ENCODE results near the gene CDCA7L. TPM values are rescaled to one million over a fixed set of nuclear protein-coding genes. Genes with fewer than 3 reads are reported as not detected.
A peak's percentile ranks its signal among the peaks of the same experiment; 100 is the strongest.

CDCA7L gene
- total and polyA plus RNA-seq, 2 of the 4 experiments (the other 2 are of a cell fraction): 20.4 to 35.0 TPM

DNA sequence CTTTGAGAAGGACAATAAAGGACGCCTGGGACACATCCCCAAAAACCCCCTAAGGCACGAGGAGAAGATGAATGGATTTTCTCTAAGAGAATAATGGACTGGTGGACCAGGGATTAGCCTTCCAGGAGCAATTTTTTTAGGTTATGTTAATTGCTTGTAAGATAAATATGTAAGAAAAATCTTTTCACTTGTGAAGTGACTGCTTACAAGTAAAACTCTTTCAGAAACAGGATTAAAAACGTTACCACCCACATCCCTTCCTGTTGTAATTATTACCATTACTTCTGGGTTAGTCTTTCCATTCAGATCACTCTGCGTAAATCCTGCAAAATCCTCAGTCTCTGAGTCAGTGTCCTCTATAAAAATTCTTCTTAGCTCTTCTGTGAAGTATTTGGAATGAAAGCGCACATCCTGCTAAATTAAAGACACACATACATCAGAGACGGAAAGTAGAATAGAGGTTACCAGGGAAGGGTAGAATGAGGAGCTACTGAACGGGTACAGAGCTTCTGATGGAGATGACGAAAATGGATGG is 34.3 kb downstream of the CDCA7L start:
- Histone ChIP-seq H2AK5ac (ENCODE audit: low read depth, low read length) (no peak overlapping the region), H3K4ac (ENCODE audit: low read depth, low read length) (no peak overlapping the region), H2BK15ac (ENCODE audit: low read depth, low read length) (no peak overlapping the region), H4K20me1 (ENCODE audit: insufficient read depth, low read length) (no peaks in the 10 kb centered on the region), H4K8ac (ENCODE audit: low read depth in 2 of 2, low read length in 2 of 2) (no peak overlapping the region), H4K5ac (ENCODE audit: low read depth, low read length) (no peak overlapping the region), H3K9me3 (ENCODE audit: control insufficient read depth, insufficient read depth, low read length) (no peaks in the 10 kb centered on the region), H2AFZ (replicated peaks; ENCODE audit: low read length, poor library complexity) (no peak overlapping the region), H3K9me1 (ENCODE audit: insufficient read depth, low read length) (0 out of 2 replicates have a peak, but pooled peaks cover 3% of the 10 kb centered on the region), H3K9ac (ENCODE audit: low read depth, low read length) (no peak overlapping the region), H3K36me3 (ENCODE audit: control insufficient read depth, insufficient read depth, low read length) (peaks cover 25% of the 10 kb centered on the region; the same call in 1 of the 2 replicates), H3K23ac (ENCODE audit: low read depth, low read length) (no peak overlapping the region), H2BK5ac (ENCODE audit: low read depth, low read length, poor library complexity, severe bottlenecking) (no peak overlapping the region), H2AK9ac (replicated peaks; ENCODE audit: low read depth, low read length, poor library complexity) (no peak overlapping the region), H3K4me3 (ENCODE audit: insufficient read depth, low read depth, low read length) (no peak overlapping the region), H3K56ac (ENCODE audit: extremely low read depth, insufficient read depth, low read length) (no peak overlapping the region), H3K27ac (ENCODE audit: insufficient read depth, low read length) (no peak overlapping the region), H3K4me1 (ENCODE audit: control insufficient read depth, insufficient read depth, low read length) (no peaks in the 10 kb centered on the region), H3K18ac (ENCODE audit: low read depth, low read length) (no peak overlapping the region), H2BK20ac (ENCODE audit: low read depth, low read length) (no peak overlapping the region), H3K27me3 (ENCODE audit: control insufficient read depth, insufficient read depth, low read length) (no peaks in the 10 kb centered on the region), H3K79me1 (ENCODE audit: low read depth in 1 of 2, low read length in 2 of 2) (peaks cover 0 to 2% of the 10 kb centered on the region in 2 experiments; a peak in 1 of 4 replicates), H4K91ac (ENCODE audit: insufficient read depth, low read depth, low read length) (no peak overlapping the region), H3K14ac (replicated peaks; ENCODE audit: low read depth, low read length) (no peak overlapping the region), H3K4me2 (ENCODE audit: low read depth, low read length) (no peak overlapping the region), H2BK120ac (ENCODE audit: low read depth, low read length) (no peak overlapping the region)
- intact Hi-C loops (cut with micrococcal nuclease): no loop called here
- CTCF ChIA-PET: no interaction called here
- TF ChIP-seq, protein P1, sequence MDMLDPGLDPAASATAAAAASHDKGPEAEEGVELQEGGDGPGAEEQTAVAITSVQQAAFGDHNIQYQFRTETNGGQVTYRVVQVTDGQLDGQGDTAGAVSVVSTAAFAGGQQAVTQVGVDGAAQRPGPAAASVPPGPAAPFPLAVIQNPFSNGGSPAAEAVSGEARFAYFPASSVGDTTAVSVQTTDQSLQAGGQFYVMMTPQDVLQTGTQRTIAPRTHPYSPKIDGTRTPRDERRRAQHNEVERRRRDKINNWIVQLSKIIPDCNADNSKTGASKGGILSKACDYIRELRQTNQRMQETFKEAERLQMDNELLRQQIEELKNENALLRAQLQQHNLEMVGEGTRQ (IDR thresholded peaks at IDR 0.05; ENCODE audit: low read depth, low read length): no peak
- no peak for TF ChIP-seq POLR2A (IDR thresholded peaks at IDR 0.05; ENCODE audit: low read depth, low read length)
- no peak for TF ChIP-seq CHD1 (IDR thresholded peaks at IDR 0.05; ENCODE audit: low read depth, low read length)
- TF ChIP-seq, protein P2, sequence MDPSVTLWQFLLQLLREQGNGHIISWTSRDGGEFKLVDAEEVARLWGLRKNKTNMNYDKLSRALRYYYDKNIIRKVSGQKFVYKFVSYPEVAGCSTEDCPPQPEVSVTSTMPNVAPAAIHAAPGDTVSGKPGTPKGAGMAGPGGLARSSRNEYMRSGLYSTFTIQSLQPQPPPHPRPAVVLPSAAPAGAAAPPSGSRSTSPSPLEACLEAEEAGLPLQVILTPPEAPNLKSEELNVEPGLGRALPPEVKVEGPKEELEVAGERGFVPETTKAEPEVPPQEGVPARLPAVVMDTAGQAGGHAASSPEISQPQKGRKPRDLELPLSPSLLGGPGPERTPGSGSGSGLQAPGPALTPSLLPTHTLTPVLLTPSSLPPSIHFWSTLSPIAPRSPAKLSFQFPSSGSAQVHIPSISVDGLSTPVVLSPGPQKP (IDR thresholded peaks at IDR 0.05; ENCODE audit: borderline replicate concordance, low read depth, low read length): no peak
- no peak for TF ChIP-seq CEBPB (IDR thresholded peaks at IDR 0.05; ENCODE audit: low read depth, low read length)
- no peak for TF ChIP-seq MAFK (IDR thresholded peaks at IDR 0.05; ENCODE audit: low read depth, low read length)
- TF ChIP-seq SMC3 (IDR thresholded peaks at IDR 0.05; ENCODE audit: low read depth, low read length): no peak
- TF ChIP-seq RAD21 (IDR thresholded peaks at IDR 0.05; ENCODE audit: low read length): no peak
- no peak for TF ChIP-seq MAZ (IDR thresholded peaks at IDR 0.05; ENCODE audit: borderline replicate concordance, low read depth, low read length)
- TF ChIP-seq BHLHE40 (IDR thresholded peaks at IDR 0.05; ENCODE audit: low read depth, low read length): no peak
- TF ChIP-seq FOS (IDR thresholded peaks at IDR 0.05; ENCODE audit: low read depth, low read length): no peak
- no peak for TF ChIP-seq RFX5 (IDR thresholded peaks at IDR 0.05; ENCODE audit: low read depth, low read length)
- TF ChIP-seq NFE2L2 (IDR thresholded peaks at IDR 0.05; ENCODE audit: low read depth, low read length): no peak
- POLR2A ChIA-PET (ENCODE audit: unreplicated experiment): no interaction called here
- BruUV-seq (replicated peaks): no TSS peak
- ATAC-seq (ENCODE audit: low read depth) (no peak), DNase-seq (peak; percentile 7)
- no CpG with 5 or more reads among the region's 8 CpGs for WGBS, 2 experiments (ENCODE audit: extremely low coverage in 2 of 2, insufficient read length in 1 of 2)
- dilution Hi-C loops (cut with HindIII; ENCODE audit: low sequenced_read_pairs, unreplicated experiment): no loop called here
- in situ Hi-C loops (cut with MboI; ENCODE audit: low sequenced_read_pairs): no loop called here
